OCI-LY3 (cell line): ENCODE measurements around the gene HASPIN.
A peak's percentile ranks its signal among the peaks of the same experiment; 100 is the strongest.

Experiments used
- EZH2phosphoT487 ChIP-seq: fragments of 200-600 bp; shearing (Covaris generic); IDR thresholded peaks from 2 replicates; pipeline ENCODE4 v1.6.1; 2018; ENCODE audit warnings: antibody characterized with exemption, mixed run types, low read depth
- TF ChIP-seq, protein P1 (sequence below): fragments of 200-600, 300-600 bp; sonication (generic); IDR thresholded peaks from 2 replicates; pipeline ENCODE4 v1.5.1; 2014; ENCODE audit warnings: antibody characterized with exemption, low read length, low read depth

DNA sequence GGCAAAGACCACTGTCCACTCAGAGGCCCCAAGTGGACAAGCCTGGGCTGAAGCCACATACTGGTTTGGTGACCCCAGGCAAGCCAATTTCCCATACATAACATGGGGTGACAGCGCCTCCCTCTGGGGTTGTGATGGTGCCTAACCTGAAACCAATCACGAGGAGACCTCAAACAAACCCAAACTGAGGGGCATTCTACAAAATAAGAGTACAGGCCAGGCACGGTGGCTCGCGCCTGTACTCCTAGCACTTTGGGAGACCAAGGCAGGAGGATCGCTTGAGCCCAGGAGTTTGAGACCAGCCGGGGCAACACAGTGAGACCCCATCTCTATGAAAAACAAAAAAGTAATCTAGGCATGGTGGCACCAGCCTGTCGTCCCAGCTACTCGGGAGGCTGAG is 31.4 kb upstream of the HASPIN start:
- TF ChIP-seq, protein P1, sequence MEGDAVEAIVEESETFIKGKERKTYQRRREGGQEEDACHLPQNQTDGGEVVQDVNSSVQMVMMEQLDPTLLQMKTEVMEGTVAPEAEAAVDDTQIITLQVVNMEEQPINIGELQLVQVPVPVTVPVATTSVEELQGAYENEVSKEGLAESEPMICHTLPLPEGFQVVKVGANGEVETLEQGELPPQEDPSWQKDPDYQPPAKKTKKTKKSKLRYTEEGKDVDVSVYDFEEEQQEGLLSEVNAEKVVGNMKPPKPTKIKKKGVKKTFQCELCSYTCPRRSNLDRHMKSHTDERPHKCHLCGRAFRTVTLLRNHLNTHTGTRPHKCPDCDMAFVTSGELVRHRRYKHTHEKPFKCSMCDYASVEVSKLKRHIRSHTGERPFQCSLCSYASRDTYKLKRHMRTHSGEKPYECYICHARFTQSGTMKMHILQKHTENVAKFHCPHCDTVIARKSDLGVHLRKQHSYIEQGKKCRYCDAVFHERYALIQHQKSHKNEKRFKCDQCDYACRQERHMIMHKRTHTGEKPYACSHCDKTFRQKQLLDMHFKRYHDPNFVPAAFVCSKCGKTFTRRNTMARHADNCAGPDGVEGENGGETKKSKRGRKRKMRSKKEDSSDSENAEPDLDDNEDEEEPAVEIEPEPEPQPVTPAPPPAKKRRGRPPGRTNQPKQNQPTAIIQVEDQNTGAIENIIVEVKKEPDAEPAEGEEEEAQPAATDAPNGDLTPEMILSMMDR, result peak; percentile 16; the same call in 1 of the 2 replicates
- TF ChIP-seq EZH2phosphoT487, result no peak
